Ovary (tissue), 3 donors: Measurements from ENCODE around the gene KCNH8.

ENCODE experiments used
- EP300 ChIP-seq: sonication (generic); formaldehyde crosslinking; IDR thresholded peaks from one replicate; pipeline ENCODE4 v1.6.1; 2017; ENCODE audit warnings: antibody characterized with exemption
- POLR2A ChIP-seq: fragments of 450-650 bp; IDR thresholded peaks from one replicate; pipeline ENCODE4 v1.6.1; 2017; ENCODE audit warnings: antibody characterized with exemption, mild to moderate bottlenecking, moderate library complexity
- TF ChIP-seq, protein P1 (sequence below), 3 donors: fragments of 450-650 bp in 2 of 3; fragments of 200-600 bp in 1 of 3; IDR thresholded peaks; one replicate each; pipeline versions ENCODE4 v1.5.1 to v1.8.0; 2016 to 2022; ENCODE audit warnings: antibody characterized with exemption in 3 of 3, mild to moderate bottlenecking in 1 of 3
- donor health status: DM: no; HTN: no; CAD: no.

DNA sequence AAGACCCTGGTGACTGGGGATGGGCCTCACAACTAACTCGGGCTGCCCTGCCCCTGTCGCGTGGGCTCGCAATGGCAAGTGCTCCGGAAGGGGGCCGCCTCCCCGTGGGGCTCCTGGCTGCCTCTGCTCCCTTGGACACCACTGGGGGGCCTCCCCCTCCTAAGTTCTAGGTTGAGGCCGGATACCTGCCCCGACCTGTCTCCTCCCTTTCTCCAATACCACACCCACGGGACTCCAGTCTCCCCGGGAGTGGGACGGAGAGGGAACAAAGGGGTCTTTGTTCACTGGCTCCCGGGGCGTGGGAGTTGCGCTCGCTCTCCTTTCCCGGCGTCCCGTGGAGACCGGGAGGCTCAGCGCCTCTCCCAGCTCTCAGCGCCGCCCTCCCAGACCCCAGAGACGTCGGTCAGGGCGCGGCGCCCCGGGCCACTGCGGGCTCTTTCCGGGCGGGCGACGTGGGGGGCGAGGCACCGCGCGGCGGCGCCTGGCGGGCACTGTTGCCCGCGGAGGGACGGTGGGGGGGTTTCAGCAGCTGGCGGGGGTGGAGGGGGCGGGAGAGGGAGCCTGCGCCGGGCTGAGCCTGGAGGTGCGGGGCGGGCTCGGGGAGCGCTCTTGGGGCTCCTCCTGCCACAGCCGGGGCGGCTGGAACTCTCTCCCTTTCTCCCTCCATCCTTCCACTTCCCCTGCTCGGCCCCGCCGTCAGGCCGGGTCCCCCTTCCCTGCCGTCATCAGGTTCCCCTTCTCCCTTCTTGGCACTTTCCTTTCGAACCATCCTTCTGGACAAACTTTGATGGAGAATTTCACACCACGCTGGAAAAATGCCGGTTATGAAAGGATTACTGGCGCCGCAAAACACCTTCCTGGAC, at the start of gene KCNH8:
- TF ChIP-seq, protein P1, sequence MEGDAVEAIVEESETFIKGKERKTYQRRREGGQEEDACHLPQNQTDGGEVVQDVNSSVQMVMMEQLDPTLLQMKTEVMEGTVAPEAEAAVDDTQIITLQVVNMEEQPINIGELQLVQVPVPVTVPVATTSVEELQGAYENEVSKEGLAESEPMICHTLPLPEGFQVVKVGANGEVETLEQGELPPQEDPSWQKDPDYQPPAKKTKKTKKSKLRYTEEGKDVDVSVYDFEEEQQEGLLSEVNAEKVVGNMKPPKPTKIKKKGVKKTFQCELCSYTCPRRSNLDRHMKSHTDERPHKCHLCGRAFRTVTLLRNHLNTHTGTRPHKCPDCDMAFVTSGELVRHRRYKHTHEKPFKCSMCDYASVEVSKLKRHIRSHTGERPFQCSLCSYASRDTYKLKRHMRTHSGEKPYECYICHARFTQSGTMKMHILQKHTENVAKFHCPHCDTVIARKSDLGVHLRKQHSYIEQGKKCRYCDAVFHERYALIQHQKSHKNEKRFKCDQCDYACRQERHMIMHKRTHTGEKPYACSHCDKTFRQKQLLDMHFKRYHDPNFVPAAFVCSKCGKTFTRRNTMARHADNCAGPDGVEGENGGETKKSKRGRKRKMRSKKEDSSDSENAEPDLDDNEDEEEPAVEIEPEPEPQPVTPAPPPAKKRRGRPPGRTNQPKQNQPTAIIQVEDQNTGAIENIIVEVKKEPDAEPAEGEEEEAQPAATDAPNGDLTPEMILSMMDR (IDR thresholded peaks at IDR 0.05): no peak
- no peak for TF ChIP-seq POLR2A
- no peak for TF ChIP-seq EP300
